Muscle of arm (tissue), 12 donors: ENCODE results near the gene AQP9. TPM values are rescaled to one million over a fixed set of nuclear protein-coding genes. Genes with fewer than 3 reads are reported as not detected.

Source experiments
- DNase-seq: peaks from one replicate; pipeline ENCODE4 v3.0.0-alpha.2; 2013
- polyA plus RNA-seq, 12 donors: library from polyadenylated mRNA; unstranded; fragments of 120-200 nt; gene quantifications; one replicate each; pipeline ENCODE4 v1.2.1, GENCODE V29; 2013; ENCODE audit not compliant: insufficient read length in 12 of 12

AQP9 gene
- polyA plus RNA-seq, 12 donors, result 0.10 to 0.92 (median 0.23) TPM; not detected in 2

DNA sequence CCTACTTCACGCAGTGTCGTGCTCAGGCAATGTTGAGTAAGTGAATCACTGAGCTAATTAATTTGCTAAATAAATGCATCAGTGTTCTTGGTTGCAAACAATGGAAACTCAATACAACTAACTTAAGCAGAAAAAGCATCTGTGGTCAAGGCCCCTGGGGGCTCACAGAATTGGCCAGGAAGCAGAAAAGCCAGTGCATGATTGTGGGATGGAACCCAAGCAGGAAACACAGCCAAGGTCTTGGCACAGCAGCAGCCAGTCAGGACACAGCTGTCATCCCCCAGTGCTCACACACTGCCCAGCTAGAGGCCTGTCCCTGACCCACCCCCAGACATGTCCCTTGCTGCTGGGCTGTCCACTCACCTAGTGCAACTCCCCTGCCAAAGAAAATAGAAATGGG is 85.9 kb downstream of the AQP9 start:
- peak; percentile 57 for DNase-seq

- DNase-seq, result peak; percentile 73
Measured at GRCh38 chr15:58227706-58228543, 89.7 kb downstream of the AQP9 start.

- no peak for DNase-seq
Measured at GRCh38 chr15:58228718-58229117, 90.5 kb downstream of the AQP9 start.

GRCh38 chr15:58229297-58229768 is 91.2 kb downstream of the AQP9 start:
- DNase-seq, result no peak

DNA sequence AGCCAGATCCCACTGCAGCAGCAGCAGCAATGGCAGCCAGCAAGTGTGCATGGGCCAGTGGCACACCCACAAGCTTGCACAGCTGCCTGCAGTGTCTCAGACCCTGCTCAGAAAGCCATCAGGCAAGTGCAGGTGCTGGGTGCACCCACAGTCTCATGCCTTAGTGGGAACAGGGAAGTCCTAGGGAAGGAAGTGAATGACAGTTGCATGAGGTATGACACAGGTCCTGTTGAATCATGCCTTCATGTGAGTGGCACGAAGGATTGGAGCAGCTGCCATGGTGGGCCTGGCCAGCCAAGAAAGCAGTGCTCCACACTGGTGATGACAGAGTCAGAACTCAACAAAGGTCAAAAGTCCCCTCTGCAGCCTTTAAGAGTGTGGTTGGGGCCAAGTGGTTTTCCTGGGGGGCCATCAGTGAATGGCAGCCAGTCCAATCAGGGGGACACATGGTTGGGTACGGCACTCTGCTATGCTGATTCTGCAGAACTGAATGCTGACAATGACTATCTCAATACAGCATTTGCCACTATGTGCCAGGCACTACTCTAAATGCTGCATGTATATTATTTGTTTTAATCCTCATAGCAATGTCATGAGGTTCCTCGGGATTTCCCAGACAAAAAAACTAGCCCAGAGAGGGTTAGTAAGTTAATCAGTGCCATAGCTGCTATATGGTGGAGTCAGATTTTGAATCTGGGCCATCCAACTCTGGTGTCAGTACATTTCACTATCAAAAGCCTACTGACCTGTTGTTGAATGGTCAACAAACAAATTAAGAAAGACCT is 94.3 kb downstream of the AQP9 start:
- no peak for DNase-seq

- DNase-seq, result no peak
Measured at GRCh38 chr15:58233341-58233740, 95.2 kb downstream of the AQP9 start.

Other genes starting within 250 kb of the AQP9 start
- gene ALDH1A2, start 72.7 kb upstream of the AQP9 start, polyA plus RNA-seq, result 10 to 100 TPM in 11 of 12 donors, not detected in 1; 10.6 to 28.4 (median 16.9) TPM